Epithelial cell of prostate (primary cell): Measurements from ENCODE around the gene ALDH3A2.

Source experiments
- DNase-seq: peaks from one replicate; pipeline ENCODE4 v3.0.0-alpha.2; 2011; ENCODE audit warnings: low read depth, low spot score
- H3K27ac ChIP-seq: fragments of 450-650 bp; 2 replicates; pipeline ENCODE4 v1.5.1; 2017; ENCODE audit warnings: mild to moderate bottlenecking

The ALDH3A2 gene

DNA sequence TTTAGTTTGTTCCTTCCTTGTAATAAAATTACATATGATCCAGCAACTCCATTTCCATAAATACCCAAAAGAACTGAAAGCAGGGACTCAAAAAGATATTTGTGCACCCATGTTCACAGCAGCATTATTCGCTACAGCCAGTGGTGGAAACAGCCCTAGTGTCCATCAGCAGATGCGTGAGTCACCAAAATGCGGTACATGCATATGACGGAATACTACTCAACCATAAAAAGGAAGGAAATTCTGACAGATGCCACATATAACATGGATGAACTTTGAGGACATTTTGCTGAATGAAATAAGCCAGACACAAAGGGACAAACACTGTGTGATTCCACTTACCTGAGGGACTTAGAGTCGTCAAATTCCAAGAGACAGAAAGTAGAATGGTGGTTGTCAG is 76.9 kb downstream of the ALDH3A2 start:
- H3K27ac ChIP-seq: peak overlapping the region; percentile 76
- DNase-seq: no peak

DNA sequence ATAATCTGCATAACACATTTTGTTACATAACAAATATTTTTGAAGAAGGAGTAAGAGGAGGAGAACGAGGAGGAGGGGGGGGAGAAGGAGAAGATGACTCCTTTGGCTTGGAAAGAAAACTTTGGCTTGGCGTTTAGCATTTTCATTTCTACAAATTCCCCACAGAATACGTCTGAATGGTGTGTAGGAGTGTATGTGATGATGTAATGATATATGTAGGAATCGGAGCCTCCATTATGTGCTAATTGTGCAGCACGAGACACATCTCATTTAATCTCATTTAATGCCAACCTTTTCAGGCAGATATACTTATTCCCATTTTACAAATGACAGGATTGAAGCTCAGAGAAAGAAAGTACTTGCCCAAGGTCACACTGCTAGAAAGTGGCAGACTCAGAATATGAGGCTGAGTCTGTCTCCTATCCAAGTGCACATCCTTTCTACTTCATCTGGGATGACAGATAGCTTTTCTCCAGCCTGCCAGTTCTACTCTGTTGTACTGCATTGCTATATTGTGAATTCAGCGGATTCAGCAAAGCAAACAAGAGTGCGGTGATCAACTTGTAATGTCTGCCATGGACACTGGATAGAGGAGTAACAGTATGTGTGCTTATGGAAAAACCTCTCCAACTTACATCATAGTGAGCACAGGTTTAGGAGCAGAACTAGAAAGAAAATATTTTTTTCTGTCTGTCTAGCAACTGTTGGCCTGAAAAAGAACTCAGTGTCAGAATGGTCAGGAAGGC is 78.3 kb downstream of the ALDH3A2 start:
- no peak for DNase-seq
- H3K27ac ChIP-seq: peak overlapping the region; percentile 69
